C1 segment of cervical spinal cord (tissue), 14 donors: ENCODE data around the gene CAPZA1.
A peak's percentile ranks its signal among the peaks of the same experiment; 100 is the strongest.

Source experiments
- DNase-seq, 14 donors: peaks; one replicate each; lab custom pipeline; 2025; lab: John Stamatoyannopoulos, UW

The CAPZA1 gene

DNA sequence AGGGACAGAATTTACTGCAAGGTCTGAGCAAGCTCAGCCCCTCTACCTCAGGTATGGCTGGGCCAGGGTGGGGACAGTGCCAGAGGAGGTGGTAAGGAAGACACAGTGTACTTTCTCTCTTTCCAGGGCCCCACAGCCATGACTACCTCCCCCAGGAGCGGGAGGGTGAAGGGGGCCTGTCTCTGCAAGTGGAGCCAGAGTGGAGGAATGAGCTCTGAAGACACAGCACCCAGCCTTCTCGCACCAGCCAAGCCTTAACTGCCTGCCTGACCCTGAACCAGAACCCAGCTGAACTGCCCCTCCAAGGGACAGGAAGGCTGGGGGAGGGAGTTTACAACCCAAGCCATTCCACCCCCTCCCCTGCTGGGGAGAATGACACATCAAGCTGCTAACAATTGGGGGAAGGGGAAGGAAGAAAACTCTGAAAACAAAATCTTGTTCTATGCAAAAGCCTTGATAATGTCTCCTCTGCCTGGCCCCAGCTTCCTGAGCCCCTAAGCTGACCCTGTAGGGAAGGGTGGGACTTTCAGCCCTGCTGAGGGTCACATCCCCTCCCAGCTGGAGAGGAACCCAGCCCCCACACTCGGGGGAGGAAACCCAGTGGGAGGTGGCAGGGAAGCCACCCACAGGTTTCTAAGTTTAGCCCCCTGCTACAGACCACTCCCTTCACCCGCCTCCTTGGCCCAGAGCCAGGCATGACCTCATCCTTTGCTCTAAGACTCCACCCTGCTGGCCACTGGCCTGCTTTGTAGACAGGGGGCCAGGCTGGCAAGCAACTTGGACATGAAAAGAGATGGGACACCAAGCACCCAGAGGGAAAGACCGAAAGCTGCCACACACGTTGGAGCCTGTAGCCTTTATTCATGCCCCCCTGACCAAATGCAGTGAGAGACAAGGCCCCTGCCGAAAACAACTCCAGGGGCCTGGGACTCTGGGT is 80.9 kb downstream of the CAPZA1 start:
- peak in 13 of 14 donors; percentile 28 to 91 (median 81) for DNase-seq

DNA sequence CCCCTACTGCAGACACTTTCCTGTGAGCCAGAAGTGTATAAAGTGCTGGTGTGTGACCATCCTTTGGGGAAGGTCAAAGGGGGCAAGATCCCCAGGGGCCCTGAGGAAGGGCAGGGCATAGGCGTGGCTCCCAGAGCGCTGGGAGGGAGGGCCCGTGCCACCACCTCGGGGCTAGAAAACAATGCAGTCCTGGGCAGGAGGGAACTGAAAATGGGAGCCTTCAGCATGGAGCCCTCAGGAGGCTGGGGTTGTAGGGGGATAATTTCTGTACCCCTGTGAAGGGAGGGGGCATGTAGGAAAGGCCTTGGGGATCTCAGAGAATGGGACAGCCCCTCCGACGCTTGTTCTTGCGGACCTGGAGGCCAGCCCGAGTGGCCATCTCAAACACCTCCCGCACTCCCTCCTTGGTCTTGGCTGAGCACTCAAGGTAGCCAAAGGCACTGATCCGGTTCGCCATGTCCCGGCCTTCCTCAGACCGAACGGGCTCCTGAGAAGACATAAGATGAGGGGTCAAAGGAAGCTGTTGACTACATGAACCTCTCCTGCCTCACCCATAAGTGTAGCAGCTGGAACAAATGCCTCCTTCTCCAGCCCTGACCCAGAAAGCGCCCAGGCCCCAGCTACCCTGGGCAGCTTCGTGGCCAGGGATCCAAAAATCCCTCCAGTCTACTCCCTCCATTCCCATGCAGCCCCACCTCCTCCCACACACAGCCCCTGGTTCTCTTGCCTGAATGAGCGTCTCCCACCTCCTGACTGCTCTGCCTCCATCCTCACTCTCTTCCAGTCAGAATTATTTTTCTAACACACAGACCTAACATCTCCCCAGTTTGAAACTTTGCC is 81.8 kb downstream of the CAPZA1 start:
- DNase-seq: no peak

DNA sequence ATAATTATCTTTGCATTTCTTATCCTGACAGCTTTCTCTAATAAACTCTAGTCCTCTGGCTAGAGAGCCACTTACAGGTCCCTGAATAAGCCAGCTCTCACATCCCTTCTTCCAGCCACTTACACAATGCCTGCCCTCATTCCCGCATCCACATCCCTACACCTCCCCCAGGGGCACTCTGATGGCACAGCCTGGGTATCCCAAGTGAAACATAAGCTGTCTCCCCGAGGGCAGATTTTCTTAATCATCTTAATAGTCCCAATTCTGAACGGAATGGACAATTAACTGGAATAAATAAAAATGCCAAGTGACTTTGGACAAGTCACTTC is 82.4 kb downstream of the CAPZA1 start:
- DNase-seq: no peak

GRCh38 chr1:112702420-112703261 is 83.0 kb downstream of the CAPZA1 start:
- DNase-seq: peak in 1 of 14 donors; percentile 15

DNA sequence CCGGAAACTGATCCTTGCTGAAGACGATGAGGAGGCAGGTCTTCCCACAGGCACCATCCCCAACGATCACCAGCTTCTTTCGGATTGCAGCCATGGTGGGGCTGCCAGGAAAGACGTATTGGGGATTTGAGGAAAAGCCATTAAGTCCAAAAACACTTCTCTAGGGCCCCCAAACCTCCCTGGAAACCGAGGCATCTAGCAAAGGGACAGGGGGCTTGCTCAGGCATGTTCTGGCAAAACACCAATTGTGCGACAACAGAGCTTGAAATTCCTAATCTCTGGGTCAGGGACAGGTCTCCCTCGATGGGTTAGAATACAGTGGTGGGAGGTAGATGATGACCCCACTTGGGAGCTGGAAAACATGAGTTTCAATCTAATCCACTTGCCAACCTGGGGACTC is 84.1 kb downstream of the CAPZA1 start:
- no peak for DNase-seq

DNA sequence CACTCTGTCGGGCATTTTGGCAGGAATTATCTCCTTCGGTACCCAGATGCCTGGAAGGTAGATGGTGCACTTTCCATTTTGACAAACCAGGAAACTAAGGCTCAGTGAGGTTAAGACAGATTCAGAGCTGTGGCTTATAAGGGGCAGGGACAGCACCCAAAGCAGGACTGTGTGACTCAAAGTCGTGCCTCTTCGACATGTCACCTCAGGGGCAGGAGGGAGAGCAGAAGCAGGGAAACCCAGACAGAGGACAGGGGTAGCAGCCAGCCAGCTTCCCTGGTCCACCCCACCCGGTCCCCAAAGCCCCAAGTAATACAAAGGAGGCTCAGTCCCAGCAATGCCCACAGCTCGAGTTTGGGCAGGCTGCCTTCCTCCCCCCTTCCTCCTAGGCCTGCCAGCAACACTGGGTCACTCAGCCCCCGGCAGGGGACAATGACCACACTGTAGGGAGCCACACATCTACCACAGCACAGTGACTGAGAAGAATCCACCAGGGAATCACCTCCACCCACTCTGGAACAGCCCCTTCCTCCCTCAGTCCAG is 84.8 kb downstream of the CAPZA1 start:
- peak in 11 of 14 donors; percentile 12 to 88 (median 71) for DNase-seq

DNA sequence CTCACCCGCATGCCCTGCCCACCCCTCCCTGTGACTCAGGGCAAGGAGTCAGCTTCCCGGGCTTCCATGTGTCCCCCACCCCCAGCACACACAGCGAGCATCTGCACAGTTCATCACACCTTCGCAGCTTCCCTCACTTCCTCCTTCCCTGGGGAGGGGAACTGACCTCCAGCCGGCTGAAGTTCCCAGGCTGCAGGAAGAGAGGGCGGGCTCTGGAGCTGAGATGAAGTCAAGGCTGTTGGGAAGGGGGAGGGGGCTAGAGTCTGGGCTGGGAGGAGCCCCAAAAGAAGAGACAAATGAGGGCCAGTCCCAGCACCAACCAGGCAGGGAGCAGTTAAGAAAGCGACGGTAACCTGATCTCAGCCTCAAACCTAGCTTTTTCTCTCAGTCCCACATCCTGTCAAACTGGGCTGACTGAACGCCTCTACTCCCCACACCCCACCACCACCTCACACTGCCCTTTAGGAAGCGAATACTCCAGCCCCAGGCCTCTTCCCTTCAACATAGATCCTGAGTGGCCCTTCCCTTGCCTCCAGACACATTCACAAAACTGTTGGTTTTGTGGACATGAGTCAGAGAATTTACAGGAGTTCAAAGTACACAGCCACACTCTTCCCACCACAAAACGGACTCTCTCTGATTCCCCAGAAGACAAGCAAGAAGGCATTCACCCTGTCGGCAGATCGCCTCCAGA is 85.4 kb downstream of the CAPZA1 start:
- peak in 8 of 14 donors; percentile 65 to 89 (median 78) for DNase-seq

- peak in 4 of 14 donors; percentile 66 to 88 (median 76) for DNase-seq
Measured at GRCh38 chr1:112706505-112707220, 87.0 kb downstream of the CAPZA1 start, which contains the start of gene RHOC. Gene RHOC, minus strand, starts transcription at chr1:112707127. Its CDS starts 3,328 bp downstream, at chr1:112703799.

GRCh38 chr1:112707221-112708001 is 87.8 kb downstream of the CAPZA1 start:
- peak in 12 of 14 donors; percentile 11 to 88 (median 70) for DNase-seq

- no peak for DNase-seq
Measured at GRCh38 chr1:112708002-112708448, 88.4 kb downstream of the CAPZA1 start.

- DNase-seq: no peak
Measured at GRCh38 chr1:112708489-112708888, 88.9 kb downstream of the CAPZA1 start.

DNA sequence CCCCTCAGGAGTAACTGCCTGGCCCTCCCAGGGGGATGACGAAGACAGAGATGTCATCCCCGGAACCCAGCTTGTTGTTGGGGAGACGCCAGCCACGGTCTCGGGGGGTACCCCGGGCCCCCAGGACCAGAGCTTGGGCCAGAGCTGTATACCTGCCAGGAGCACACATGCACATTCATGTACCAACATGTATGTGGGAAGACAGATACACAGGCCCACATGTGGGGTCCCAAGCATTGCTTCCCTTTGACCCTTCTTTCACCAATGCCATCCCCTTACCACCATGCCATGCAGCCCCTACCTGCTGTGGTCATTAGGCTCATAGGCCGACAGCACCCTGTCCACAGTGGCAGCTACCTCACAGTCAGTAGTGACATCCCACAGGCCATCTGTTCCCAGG is 90.5 kb downstream of the CAPZA1 start:
- DNase-seq: no peak

- DNase-seq: no peak
Measured at GRCh38 chr1:112710586-112710985, 91.0 kb downstream of the CAPZA1 start.

DNA sequence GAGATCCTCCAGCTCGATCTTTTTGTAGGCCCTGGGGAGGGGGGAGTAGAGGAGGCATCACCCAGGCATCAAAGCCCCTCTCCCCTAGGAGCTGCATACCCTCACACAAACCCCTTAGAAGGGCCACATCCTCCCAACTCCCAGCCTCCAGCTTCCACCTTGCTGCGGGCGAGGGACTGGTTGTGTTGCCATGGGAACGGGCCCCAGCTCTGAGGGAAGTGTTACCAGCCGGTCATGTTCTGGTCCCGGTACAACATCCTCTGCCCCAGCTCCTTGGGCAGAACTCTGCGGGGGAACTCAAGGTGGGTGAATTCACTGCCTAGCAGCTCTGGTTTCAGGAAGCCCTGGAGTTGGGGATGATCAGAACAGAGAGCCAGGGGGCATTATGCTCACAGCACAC is 91.4 kb downstream of the CAPZA1 start:
- no peak for DNase-seq

GRCh38 chr1:112711670-112712069 is 92.0 kb downstream of the CAPZA1 start:
- no peak for DNase-seq

- no peak for DNase-seq
Measured at GRCh38 chr1:112712191-112712590, 92.6 kb downstream of the CAPZA1 start.

- no peak for DNase-seq
Measured at GRCh38 chr1:112712701-112713128, 93.1 kb downstream of the CAPZA1 start.

DNA sequence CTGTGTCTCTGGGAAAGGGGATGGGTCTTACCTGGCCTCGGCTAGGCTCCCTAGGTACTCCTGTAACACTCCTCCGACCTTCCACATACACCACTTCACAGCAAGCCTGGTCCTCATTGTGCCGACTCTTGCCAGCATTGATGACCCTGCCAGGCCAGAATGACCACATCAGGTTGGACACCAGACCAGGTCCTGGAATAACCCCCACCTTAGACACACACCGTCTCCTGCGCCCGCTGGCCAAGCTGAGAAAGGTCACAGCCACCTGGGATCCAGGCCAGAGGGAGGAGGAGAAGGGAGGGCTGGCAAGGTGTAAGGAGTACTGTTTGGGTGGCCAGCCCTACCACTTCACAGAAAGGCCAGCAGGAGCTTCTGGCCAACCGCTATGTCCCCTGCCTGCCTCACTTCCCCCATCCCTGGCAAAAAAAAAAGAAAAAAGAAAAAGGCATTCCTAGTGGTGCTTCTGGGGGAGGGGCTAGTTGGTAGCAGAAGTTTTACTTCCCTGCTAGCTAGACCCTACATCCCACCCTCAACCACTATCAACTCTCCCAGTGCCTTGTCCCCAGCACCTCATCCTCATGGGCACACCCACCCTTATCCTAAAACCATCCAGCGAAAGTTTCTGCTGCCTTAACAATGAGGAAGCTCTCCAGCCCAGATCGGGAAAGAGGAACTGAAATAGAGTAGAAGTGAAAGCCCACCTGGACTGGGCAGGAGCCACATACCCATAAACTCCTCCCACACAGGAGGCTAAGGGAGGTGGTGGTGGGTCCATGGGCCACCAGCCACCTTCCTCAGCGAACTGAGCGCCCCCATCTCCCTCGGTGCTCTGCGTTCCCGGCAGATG is 94.1 kb downstream of the CAPZA1 start:
- DNase-seq: peak in 3 of 14 donors; percentile 32 to 48 (median 42)
